Trophoblast cell (in vitro differentiated cells and primary cell): ENCODE measurements around the gene KDM5B.
"Not testable (repeated sequence)": the region's sequence is repeated elsewhere in the genome, so short reads cannot be mapped to it uniquely, and the experiment has no call there.

Experiments
- DNase-seq, 2 donors: peaks; one replicate each; pipeline ENCODE4 v3.0.0-alpha.2; 2016
- H2AFZ ChIP-seq: 2 replicates; pipeline ENCODE4 v1.6.1; 2013; ENCODE audit warnings: low read length, moderate library complexity, mild to moderate bottlenecking; ENCODE audit not compliant: insufficient read depth, poor library complexity
- H2AK5ac ChIP-seq: 2 replicates; pipeline ENCODE4 v1.6.1; 2013; ENCODE audit warnings: mild to moderate bottlenecking, low read length
- H2BK120ac ChIP-seq: 2 replicates; pipeline ENCODE4 v1.6.1; 2013; ENCODE audit warnings: low read length, mild to moderate bottlenecking, moderate library complexity; ENCODE audit not compliant: insufficient read depth, poor library complexity
- H2BK12ac ChIP-seq: 2 replicates; pipeline ENCODE4 v1.6.1; 2013; ENCODE audit warnings: mild to moderate bottlenecking, low read length, moderate library complexity
- H2BK5ac ChIP-seq: 2 replicates; pipeline ENCODE4 v1.6.1; 2013; ENCODE audit warnings: low read length, low read depth, moderate library complexity, mild to moderate bottlenecking; ENCODE audit not compliant: poor library complexity
- H3K14ac ChIP-seq: 2 replicates; pipeline ENCODE4 v1.6.1; 2013; ENCODE audit warnings: mild to moderate bottlenecking, low read length
- H3K18ac ChIP-seq: 2 replicates; pipeline ENCODE4 v1.6.1; 2013; ENCODE audit warnings: mild to moderate bottlenecking, low read length
- H3K23ac ChIP-seq: 2 replicates; pipeline ENCODE4 v1.6.1; 2013; ENCODE audit warnings: low read length
- H3K27ac ChIP-seq: 2 replicates; pipeline ENCODE4 v1.5.1; 2013; ENCODE audit warnings: low read depth, mild to moderate bottlenecking, inconsistent platforms, low read length, moderate library complexity
- H3K27me3 ChIP-seq: 2 replicates; pipeline ENCODE4 v1.6.1; 2013; ENCODE audit warnings: inconsistent platforms, mild to moderate bottlenecking, low read length, moderate library complexity; ENCODE audit not compliant: insufficient read depth
- H3K36me3 ChIP-seq, 2 experiments: 1 replicate in 1 of 2; 2 replicates in 1 of 2; pipeline ENCODE4 v1.6.1; 2013; ENCODE audit warnings: low read length in 2 of 2, mild to moderate bottlenecking in 2 of 2, moderate library complexity in 1 of 2; ENCODE audit not compliant: insufficient read depth in 2 of 2, control insufficient read depth in 1 of 2
- H3K4ac ChIP-seq: 2 replicates; pipeline ENCODE4 v1.6.1; 2013; ENCODE audit warnings: low read depth, mild to moderate bottlenecking, low read length, moderate library complexity
- H3K4me1 ChIP-seq, 2 experiments: 1 replicate in 1 of 2; 2 replicates in 1 of 2; pipeline ENCODE4 v1.6.1; 2013; ENCODE audit warnings: low read length in 2 of 2, mild to moderate bottlenecking in 2 of 2, moderate library complexity in 1 of 2; ENCODE audit not compliant: insufficient read depth in 2 of 2, control insufficient read depth in 1 of 2
- H3K4me2 ChIP-seq: 2 replicates; pipeline ENCODE4 v1.6.1; 2013; ENCODE audit warnings: inconsistent platforms, mild to moderate bottlenecking, low read length, moderate library complexity
- H3K4me3 ChIP-seq: 2 replicates; pipeline ENCODE4 v1.5.1; 2013; ENCODE audit warnings: mild to moderate bottlenecking, low read depth, low read length, inconsistent platforms
- H3K79me1 ChIP-seq: one replicate; pipeline ENCODE4 v1.6.1; 2013; ENCODE audit warnings: low read length
- H3K79me2 ChIP-seq: 2 replicates; pipeline ENCODE4 v1.6.1; 2013; ENCODE audit warnings: low read length, mild to moderate bottlenecking; ENCODE audit not compliant: control insufficient read depth, insufficient read depth, poor library complexity
- H3K9ac ChIP-seq: 2 replicates; pipeline ENCODE4 v1.6.1; 2013; ENCODE audit warnings: mild to moderate bottlenecking, low read length
- H3K9me3 ChIP-seq: 2 replicates; pipeline ENCODE4 v1.6.1; 2013; ENCODE audit warnings: low read depth, mild to moderate bottlenecking, control low read depth, inconsistent platforms, low read length; ENCODE audit not compliant: insufficient read depth
- H4K12ac ChIP-seq: 2 replicates; pipeline ENCODE4 v1.6.1; 2013; ENCODE audit warnings: low read depth, mild to moderate bottlenecking, low read length, moderate library complexity
- H4K8ac ChIP-seq: 2 replicates; pipeline ENCODE4 v1.6.1; 2013; ENCODE audit warnings: low read depth, mild to moderate bottlenecking, low read length, moderate library complexity
- H4K91ac ChIP-seq: one replicate; pipeline ENCODE4 v1.6.1; 2013; ENCODE audit warnings: low read depth, mild to moderate bottlenecking, low read length, moderate library complexity
- WGBS: extraction: QIAGEN DNeasy Blood & Tissue Kit; methylation state at CpG from one replicate; pipeline ENCODE4 v1.1.7; 2013; ENCODE audit warnings: missing lambda C conversion rate; ENCODE audit not compliant: insufficient read length, insufficient coverage; ENCODE audit errors: extremely low coverage; 5-methylcytosine and 5-hydroxymethylcytosine counted together

The KDM5B gene

DNA sequence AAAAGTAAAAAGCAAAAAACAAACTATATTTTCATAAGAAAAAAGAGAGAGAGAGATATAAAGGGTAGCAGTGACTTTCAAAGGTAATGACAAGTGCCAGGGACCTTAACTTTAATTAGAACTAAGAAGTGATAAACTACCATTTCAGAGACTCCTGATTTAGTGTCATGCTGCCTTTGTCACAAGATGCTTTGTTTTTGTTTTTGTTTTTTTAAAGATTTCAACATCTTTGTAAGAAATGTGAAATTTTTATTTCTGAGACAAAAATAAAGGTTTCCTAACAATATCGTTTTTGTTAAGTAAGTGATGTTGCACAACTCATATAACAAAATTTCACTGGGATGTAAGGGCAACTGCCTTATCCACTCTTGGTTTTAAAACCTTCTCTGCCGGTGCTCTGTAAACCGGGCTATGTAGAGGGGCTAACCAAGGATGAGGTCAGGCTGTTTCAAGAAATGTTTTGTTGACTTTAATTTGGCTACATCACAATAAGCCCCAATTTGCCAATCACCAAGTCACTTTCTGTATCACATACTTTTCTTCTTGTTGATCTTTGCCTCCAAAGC, 62.8 kb downstream of the KDM5B start:
- DNase-seq = no peak
- no peaks in the 10 kb centered on the region for H3K27me3 ChIP-seq
- no peak overlapping the region for H3K4me3 ChIP-seq
- H3K4me1 ChIP-seq = no peaks in the 10 kb centered on the region
- no peak overlapping the region for H2BK5ac ChIP-seq
- H3K9ac ChIP-seq = no peak overlapping the region
- H3K79me2 ChIP-seq = no peaks in the 10 kb centered on the region
- no peak overlapping the region for H4K8ac ChIP-seq
- no peak overlapping the region for H2AFZ ChIP-seq
- peaks cover 25 to 45% of the 10 kb centered on the region in 2 experiments for H3K36me3 ChIP-seq
- H3K4ac ChIP-seq = no peak overlapping the region
- no peak overlapping the region for H3K27ac ChIP-seq
- H3K79me1 ChIP-seq = no peaks in the 10 kb centered on the region
- no peaks in the 10 kb centered on the region for H3K9me3 ChIP-seq
- H3K18ac ChIP-seq = no peak overlapping the region
- no peak overlapping the region for H4K12ac ChIP-seq
- H3K14ac ChIP-seq = no peak overlapping the region
- no peak overlapping the region for H3K4me2 ChIP-seq
- H2BK120ac ChIP-seq = no peak overlapping the region
- no peak overlapping the region for H2BK12ac ChIP-seq
- WGBS = no CpG with 5 or more reads among the region's 3 CpGs
- no peak overlapping the region for H3K23ac ChIP-seq
- H4K91ac ChIP-seq = no peak overlapping the region
- H2AK5ac ChIP-seq = no peak overlapping the region

DNA sequence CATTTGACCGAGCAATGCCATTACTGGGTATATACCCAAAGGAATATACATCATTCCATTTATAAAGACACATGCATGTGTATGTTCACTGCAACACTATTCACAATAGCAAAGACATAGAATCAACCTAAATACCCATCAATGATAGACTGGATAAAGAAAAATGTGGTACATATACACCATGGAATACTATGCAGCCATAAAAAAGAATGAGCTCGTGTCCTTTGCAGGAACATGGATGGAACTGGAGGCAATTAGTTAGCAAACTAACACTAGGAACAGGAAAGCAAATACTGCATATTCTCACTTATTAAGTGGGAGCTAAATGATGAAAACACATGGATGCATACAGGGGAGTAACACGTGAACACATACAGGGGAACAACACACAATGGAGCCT, 63.5 kb downstream of the KDM5B start:
- not testable (repeated sequence) for H4K8ac ChIP-seq, H3K9me3 ChIP-seq, H4K91ac ChIP-seq, H4K12ac ChIP-seq, H2BK5ac ChIP-seq, DNase-seq, H3K4me3 ChIP-seq, H2BK12ac ChIP-seq, H3K4ac ChIP-seq, H3K4me1 ChIP-seq, H3K9ac ChIP-seq, H2AK5ac ChIP-seq, H3K79me1 ChIP-seq, H2BK120ac ChIP-seq, H3K27me3 ChIP-seq, H3K23ac ChIP-seq, H3K27ac ChIP-seq, H3K79me2 ChIP-seq, H2AFZ ChIP-seq, H3K4me2 ChIP-seq, H3K14ac ChIP-seq, H3K18ac ChIP-seq
- peaks cover 23 to 40% of the 10 kb centered on the region in 2 experiments for H3K36me3 ChIP-seq
- WGBS = no CpG with 5 or more reads among the region's 3 CpGs

DNA sequence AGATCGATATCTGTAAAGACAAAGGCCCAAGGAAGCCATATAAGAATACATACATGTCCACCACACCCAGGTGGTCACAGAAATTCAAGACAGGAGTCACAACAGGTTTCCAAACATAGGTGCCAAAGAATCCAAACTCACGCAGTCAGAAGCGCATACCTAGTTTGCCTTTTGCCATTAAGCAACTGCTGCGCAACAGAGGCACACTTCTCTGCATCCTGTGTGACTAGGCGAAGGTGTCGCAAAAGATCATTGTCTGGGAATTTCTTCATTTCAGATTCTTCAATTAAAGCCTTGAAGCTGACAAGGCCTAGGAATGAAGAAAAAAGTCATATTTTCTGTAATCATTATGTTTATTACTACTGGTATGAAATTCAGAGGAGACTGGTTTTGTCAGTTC, 65.7 kb downstream of the KDM5B start:
- Histone ChIP-seq H2BK120ac (no peak overlapping the region), H3K79me2 (no peaks in the 10 kb centered on the region), H2AFZ (no peak overlapping the region), H2BK12ac (no peak overlapping the region), H3K27ac (no peak overlapping the region), H2AK5ac (no peak overlapping the region), H4K8ac (no peak overlapping the region), H3K4me2 (no peak overlapping the region), H3K79me1 (no peaks in the 10 kb centered on the region), H4K12ac (no peak overlapping the region), H3K9me3 (no peaks in the 10 kb centered on the region), H3K27me3 (no peaks in the 10 kb centered on the region), H4K91ac (no peak overlapping the region), H3K14ac (no peak overlapping the region), H2BK5ac (no peak overlapping the region), H3K4me3 (no peak overlapping the region), H3K18ac (no peak overlapping the region), H3K36me3 (peaks cover 17 to 32% of the 10 kb centered on the region in 2 experiments), H3K4me1 (no peaks in the 10 kb centered on the region), H3K9ac (no peak overlapping the region), H3K23ac (no peak overlapping the region), H3K4ac (no peak overlapping the region)
- WGBS = no CpG with 5 or more reads among the region's 6 CpGs
- DNase-seq = peak; percentile 90 to 98

DNA sequence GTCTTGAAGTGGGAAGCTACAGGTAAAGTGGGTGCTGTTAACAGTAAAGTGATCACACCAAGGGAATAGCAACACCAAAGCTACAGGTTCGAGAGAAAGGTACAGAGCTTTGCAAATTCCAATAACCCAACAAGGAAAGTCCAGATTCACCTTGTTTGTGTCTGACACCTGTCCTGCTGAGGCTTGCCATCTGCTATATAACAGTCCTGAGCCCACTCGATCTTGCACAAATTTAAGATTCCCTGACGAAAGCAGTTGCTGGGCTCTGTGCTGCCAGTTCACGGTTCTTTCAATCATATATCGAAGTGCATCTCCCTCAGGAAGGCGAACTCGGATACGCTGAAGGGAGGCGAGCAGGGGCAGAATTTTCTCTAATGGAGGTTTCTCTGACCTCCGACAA, 75.0 kb downstream of the KDM5B start:
- Histone ChIP-seq H3K79me2 (no peaks in the 10 kb centered on the region), H3K4me3 (no peak overlapping the region), H2BK120ac (no peak overlapping the region), H3K27ac (no peak overlapping the region), H3K9me3 (no peaks in the 10 kb centered on the region), H2AK5ac (no peak overlapping the region), H3K4me2 (no peak overlapping the region), H3K36me3 (peaks cover 22 to 58% of the 10 kb centered on the region in 2 experiments), H3K27me3 (no peaks in the 10 kb centered on the region), H2AFZ (no peak overlapping the region), H3K23ac (no peak overlapping the region), H2BK12ac (no peak overlapping the region), H4K91ac (no peak overlapping the region), H3K4ac (no peak overlapping the region), H3K4me1 (no peaks in the 10 kb centered on the region), H2BK5ac (no peak overlapping the region), H3K79me1 (no peaks in the 10 kb centered on the region), H3K14ac (no peak overlapping the region), H4K8ac (no peak overlapping the region), H3K9ac (no peak overlapping the region), H4K12ac (no peak overlapping the region), H3K18ac (no peak overlapping the region)
- WGBS = no CpG with 5 or more reads among the region's 10 CpGs
- DNase-seq = no peak
